Thoracic aorta (tissue), 2 donors: ENCODE measurements around the gene LRRC72. TPM values are rescaled to one million over a fixed set of nuclear protein-coding genes. Genes with fewer than 3 reads are reported as not detected.
"Not testable (repeated sequence)": the region's sequence is repeated elsewhere in the genome, so short reads cannot be mapped to it uniquely, and the experiment has no call there.

Experiments
- ATAC-seq: fragments of 150-250 bp; one replicate; pipeline ENCODE4 v1.8.0; 2017; ENCODE audit warnings: low read depth; ENCODE audit not compliant: insufficient number of reproducible peaks, low FRiP score
- DNase-seq: peaks from one replicate; pipeline ENCODE4 v3.0.0-alpha.2; 2020; ENCODE audit warnings: low spot score
- H3K27ac ChIP-seq, 2 donors: fragments of 200-600 bp; sonication (generic); 1 replicate in 1 of 2; 2 replicates in 1 of 2; pipeline ENCODE4 v1.5.1; 2016; ENCODE audit warnings: mild to moderate bottlenecking in 2 of 2, moderate library complexity in 2 of 2
- H3K27me3 ChIP-seq: fragments of 200-600 bp; sonication (generic); replicated peaks from 2 replicates; pipeline ENCODE4 v1.6.0; 2016; ENCODE audit warnings: mild to moderate bottlenecking; ENCODE audit not compliant: insufficient read depth
- H3K36me3 ChIP-seq: fragments of 200-600 bp; sonication (generic); one replicate; pipeline ENCODE4 v1.5.1; 2016
- H3K4me1 ChIP-seq, 2 donors: fragments of 200-600 bp; sonication (generic); 1 replicate in 1 of 2; 2 replicates in 1 of 2; pipeline versions ENCODE4 v1.5.1 to v1.6.0; 2016; ENCODE audit warnings: low read depth in 2 of 2, mild to moderate bottlenecking in 1 of 2; ENCODE audit not compliant: control insufficient read depth in 1 of 2
- H3K4me3 ChIP-seq: fragments of 200-600 bp; sonication (generic); 2 replicates; pipeline ENCODE4 v1.5.1; 2016; ENCODE audit warnings: mild to moderate bottlenecking
- H3K9me3 ChIP-seq: fragments of 200-600 bp; sonication (generic); 2 replicates; pipeline ENCODE4 v1.5.1; 2016
- total RNA-seq, 2 donors: library from RNA; depleted of rRNA; stranded (reverse); fragments of >200 nt; gene quantifications; one replicate each; pipeline versions ENCODE4 v1.1.0 to v1.2.3, GENCODE V29; 2016
- TF ChIP-seq, protein P1 (sequence below): fragments of 200-600 bp; sonication (generic); IDR thresholded peaks from one replicate; pipeline ENCODE4 v1.5.1; 2019; ENCODE audit warnings: antibody characterized with exemption

LRRC72 gene
- total RNA-seq, 2 donors from 2014 or later: not detected

GRCh38 chr7:16502303-16502702 is 24.3 kb upstream of the LRRC72 start:
- H3K9me3 ChIP-seq: no peaks in the 10 kb centered on the region
- no peak overlapping the region for H3K4me3 ChIP-seq
- H3K4me1 ChIP-seq: no peaks in the 10 kb centered on the region
- no peak overlapping the region for H3K27ac ChIP-seq
- H3K27me3 ChIP-seq: no peaks in the 10 kb centered on the region
- DNase-seq (no peak), ATAC-seq (no peak)
- TF ChIP-seq, protein P1, sequence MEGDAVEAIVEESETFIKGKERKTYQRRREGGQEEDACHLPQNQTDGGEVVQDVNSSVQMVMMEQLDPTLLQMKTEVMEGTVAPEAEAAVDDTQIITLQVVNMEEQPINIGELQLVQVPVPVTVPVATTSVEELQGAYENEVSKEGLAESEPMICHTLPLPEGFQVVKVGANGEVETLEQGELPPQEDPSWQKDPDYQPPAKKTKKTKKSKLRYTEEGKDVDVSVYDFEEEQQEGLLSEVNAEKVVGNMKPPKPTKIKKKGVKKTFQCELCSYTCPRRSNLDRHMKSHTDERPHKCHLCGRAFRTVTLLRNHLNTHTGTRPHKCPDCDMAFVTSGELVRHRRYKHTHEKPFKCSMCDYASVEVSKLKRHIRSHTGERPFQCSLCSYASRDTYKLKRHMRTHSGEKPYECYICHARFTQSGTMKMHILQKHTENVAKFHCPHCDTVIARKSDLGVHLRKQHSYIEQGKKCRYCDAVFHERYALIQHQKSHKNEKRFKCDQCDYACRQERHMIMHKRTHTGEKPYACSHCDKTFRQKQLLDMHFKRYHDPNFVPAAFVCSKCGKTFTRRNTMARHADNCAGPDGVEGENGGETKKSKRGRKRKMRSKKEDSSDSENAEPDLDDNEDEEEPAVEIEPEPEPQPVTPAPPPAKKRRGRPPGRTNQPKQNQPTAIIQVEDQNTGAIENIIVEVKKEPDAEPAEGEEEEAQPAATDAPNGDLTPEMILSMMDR: no peak
- no peaks in the 10 kb centered on the region for H3K36me3 ChIP-seq

DNA sequence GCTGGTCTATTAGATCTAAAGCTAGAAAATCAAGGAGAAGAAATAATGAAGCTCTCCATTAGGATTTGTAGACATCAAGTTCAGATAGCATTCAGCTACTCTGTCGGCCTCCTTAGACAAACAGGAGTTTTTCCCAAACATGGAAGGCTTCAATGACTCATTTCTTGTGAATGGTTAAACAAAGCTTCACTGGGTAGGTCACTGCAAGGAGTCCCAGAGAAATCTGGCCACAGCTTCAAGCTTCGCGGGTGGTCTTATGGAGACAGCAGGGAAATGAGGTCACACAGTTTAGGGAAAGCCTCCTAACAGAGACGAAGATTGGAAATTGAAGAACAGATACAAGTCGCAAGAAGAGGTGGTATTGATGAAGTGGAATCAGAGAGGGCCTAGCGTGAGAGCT is 22.6 kb upstream of the LRRC72 start:
- TF ChIP-seq, protein P1: no peak
- no peaks in the 10 kb centered on the region for H3K9me3 ChIP-seq
- H3K4me3 ChIP-seq: no peak overlapping the region
- no peaks in the 10 kb centered on the region for H3K4me1 ChIP-seq
- H3K27me3 ChIP-seq: no peaks in the 10 kb centered on the region
- DNase-seq (no peak), ATAC-seq (no peak)
- no peak overlapping the region for H3K27ac ChIP-seq
- H3K36me3 ChIP-seq: no peaks in the 10 kb centered on the region

DNA sequence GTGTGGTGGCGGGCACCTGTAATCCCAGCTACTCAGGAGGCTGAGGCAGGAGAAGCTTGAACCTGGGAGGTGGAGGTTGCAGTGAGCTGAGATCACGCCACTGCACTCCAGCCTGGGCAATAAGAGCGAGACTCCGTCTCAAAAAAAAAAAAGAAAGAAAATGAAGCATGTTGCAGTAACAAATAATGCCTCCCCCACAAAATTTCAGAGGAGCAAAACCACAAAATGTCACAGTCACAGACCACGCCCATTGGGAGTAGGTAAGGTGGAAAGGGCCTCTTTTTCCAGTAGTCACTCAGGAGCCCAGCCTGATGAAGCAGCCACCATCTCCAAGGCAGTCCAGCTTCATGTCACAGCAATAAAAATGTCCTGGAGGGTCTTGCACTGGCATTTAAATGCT is 20.2 kb upstream of the LRRC72 start:
- DNase-seq, ATAC-seq, H3K36me3 ChIP-seq, H3K9me3 ChIP-seq, H3K27me3 ChIP-seq, H3K4me3 ChIP-seq, H3K4me1 ChIP-seq, H3K27ac ChIP-seq: not testable (repeated sequence)

DNA sequence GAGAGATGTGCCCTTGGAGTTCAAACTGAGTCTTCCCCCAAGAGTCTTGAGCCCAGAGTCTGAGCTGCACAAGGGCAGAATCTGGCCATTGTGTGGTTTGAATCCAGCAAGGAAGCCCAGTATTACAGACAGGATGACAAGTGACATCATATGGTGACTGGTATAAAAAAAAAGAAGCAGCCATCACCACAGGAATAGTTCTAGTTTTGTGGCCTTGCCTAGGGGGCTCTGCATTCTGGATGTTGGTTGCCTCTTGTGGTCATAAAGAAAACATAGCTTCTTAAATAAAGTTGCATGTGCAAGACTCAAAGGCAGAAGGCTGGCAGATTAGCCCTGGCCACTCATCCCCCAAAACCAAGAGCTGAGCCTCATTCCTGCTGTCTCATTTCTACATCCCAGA is 16.8 kb upstream of the LRRC72 start:
- DNase-seq (no peak), ATAC-seq (no peak)
- TF ChIP-seq, protein P1: no peak

GRCh38 chr7:16511314-16511713 is 15.3 kb upstream of the LRRC72 start:
- no peaks in the 10 kb centered on the region for H3K4me1 ChIP-seq
- TF ChIP-seq, protein P1: no peak
- H3K36me3 ChIP-seq: no peaks in the 10 kb centered on the region
- H3K27me3 ChIP-seq: no peaks in the 10 kb centered on the region
- no peak overlapping the region for H3K27ac ChIP-seq
- no peak for ATAC-seq
- no peak overlapping the region for H3K4me3 ChIP-seq
- no peak for DNase-seq
- no peaks in the 10 kb centered on the region for H3K9me3 ChIP-seq

More for the DNA sequence above, 16.8 kb upstream of the LRRC72 start:
- Histone ChIP-seq H3K36me3 (no peaks in the 10 kb centered on the region), H3K4me3 (no peak overlapping the region), H3K9me3 (no peaks in the 10 kb centered on the region), H3K27me3 (no peaks in the 10 kb centered on the region), H3K27ac (no peak overlapping the region), H3K4me1 (no peaks in the 10 kb centered on the region)

DNA sequence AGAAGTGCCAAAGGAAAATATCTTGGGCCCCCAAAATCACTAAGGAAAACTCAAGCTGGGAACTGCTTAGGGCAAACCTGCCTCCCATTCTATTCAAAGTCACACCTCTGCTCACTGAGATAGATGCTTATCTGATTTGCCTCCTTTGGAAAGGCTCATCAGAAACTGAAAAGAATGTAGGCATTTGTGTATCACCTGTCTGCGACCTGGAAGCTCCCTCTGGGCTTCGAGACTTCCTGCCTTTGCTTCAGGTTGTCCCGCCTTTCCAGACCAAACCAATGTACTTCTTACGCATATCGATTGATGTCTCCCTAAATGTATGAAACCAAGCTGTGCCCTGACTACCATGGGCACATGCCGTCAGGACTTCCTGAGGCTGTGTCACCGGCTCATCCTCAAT is 14.5 kb upstream of the LRRC72 start:
- Histone ChIP-seq H3K27ac (no peak overlapping the region), H3K4me1 (no peaks in the 10 kb centered on the region), H3K36me3 (no peaks in the 10 kb centered on the region), H3K9me3 (no peaks in the 10 kb centered on the region), H3K27me3 (no peaks in the 10 kb centered on the region), H3K4me3 (no peak overlapping the region)
- ATAC-seq: no peak
- no peak for DNase-seq
- TF ChIP-seq, protein P1: no peak
